Embryonic facial prominence (tissue), 1 donor: ENCODE data around the gene GNG13.

Source experiments
- DNase-seq: peaks from one replicate; pipeline ENCODE4 v3.0.0-alpha.2; 2016; ENCODE audit errors: extremely low spot score

The GNG13 gene

DNA sequence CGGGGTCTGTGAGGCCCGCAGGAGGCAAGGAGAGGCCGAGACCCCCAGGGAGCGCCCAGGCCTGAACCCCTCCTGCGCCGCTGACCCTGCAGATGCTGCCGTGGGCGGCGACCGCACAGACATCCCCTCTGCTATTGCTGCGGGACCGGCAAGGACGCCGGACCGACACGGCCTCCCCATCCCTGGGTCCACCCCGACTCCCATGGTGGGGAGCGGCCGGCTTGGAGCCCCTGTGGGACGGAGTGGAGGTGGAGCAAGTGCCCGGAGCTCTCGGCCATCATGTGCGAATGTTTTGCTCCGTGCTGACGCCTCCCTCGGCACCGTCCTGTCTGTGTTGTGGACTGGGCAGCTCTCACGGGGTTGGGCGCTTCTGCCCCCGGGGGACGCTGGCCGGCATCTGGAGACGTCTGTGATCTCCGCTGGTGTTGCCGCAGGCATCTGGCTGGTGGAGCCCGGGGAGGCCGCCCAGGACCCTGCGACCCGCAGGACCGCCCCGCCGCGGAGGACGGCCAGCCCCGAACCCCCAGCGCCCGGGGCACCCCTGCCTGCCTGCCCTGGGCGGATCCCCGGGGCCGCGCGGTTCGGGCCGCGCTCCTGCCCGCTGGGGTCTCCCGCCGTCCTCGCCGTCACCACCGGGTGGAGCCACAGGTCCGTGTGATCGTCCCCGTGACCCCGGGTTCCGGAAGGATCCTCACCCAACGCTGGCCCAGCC lies 12.8 kb upstream of the GNG13 start:
- no peak for DNase-seq

DNA sequence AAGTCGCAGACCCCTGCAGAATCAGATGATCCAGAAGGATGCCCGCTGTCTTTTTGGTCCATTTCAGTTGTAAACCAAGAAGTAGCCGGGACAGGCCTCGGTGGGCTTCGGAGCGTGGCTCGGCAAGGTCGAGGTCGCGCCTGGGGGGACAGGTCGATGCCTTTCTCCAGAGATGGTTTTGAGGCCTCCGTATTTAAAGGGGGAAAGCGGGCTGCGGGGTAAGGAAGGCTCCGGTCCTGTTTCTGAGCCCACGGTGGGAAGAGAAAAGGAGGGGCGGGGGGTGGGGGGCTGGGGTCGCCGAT lies 7.5 kb upstream of the GNG13 start:
- no peak for DNase-seq

DNA sequence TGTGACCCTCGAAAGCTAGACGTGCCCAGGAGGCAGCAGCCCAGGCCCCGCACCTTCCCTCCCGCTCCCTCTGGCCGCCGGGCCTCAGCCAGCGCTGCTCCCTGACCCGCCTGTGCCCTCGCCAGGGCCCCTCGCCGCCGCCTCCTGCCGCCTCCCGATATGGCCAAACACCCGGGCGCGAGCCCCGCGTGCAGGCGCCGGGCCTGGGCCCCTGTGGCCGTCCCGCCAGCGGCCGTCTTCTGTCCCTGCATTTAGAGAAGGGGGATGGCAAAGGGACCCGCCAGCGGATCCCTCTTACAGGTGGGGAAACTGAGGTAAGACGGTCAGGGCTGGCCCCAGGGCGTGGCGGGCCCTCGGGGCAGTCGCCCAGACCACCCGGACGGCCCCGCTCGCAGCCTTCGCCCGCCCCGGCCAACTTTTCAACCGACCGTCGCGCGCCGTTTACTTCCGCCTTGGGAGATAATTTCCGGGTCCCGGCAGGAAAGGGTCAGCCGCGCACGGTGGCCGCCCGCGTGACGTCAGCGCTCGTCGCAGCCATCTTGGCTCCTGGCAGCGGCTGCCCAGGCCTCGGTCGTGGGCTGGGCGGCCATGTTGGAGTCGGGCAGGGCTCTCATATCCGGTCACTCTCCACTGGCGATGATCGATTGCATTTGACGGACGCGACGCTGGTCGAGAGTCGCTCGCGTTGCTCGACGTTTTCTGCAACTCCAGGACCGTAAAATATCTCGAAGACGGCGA lies 7.0 kb upstream of the GNG13 start:
- DNase-seq, result peak; percentile 80

GRCh38 chr16:805474-805873 lies 4.9 kb upstream of the GNG13 start:
- DNase-seq, result no peak

- DNase-seq, result no peak
These were observed 3.9 kb upstream of the GNG13 start for GRCh38 chr16:804193-805048.

GRCh38 chr16:803754-804080 lies 3.2 kb upstream of the GNG13 start:
- no peak for DNase-seq

GRCh38 chr16:802914-803753 lies 2.6 kb upstream of the GNG13 start:
- no peak for DNase-seq

- no peak for DNase-seq
These were observed 1.9 kb upstream of the GNG13 start for GRCh38 chr16:802461-802860.

DNA sequence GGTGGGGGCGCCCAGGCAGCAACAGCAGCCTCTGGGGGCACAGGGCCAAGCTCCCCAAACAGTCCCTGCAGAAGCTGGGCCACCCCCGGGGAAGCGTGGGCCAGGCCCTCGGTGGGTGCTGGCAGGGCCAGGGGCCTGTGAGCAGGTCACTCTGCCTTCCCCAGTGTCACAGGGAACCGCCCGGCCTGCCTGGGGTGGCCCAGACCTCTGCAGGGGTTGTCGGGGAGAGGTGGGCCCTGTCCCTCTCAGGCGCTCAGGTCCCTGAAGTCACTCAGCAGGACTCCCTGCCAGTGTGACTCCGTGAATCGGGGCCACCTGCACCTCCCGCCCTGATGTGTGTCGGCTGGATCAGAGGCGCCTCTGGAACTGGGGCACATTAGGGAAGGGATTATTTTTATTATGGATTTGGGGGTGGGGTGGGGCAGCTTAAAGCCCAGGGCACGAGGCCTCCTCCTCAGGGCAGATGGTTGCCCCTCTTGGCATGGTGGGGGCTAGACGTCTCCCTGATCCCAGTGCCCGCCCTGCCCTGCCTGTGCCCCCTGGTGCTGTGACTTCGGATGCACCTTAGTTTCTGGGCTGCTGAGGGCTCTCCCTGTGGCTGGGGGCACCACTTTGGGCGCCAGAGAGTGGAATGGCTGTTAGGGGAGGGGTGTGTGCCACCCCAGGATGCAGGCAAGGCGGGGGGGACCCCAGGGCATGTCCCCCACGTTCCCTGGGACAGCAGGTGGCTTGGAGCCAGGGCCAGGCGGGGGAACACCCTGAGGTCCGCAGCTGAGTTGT lies 1.2 kb upstream of the GNG13 start:
- no peak for DNase-seq

DNA sequence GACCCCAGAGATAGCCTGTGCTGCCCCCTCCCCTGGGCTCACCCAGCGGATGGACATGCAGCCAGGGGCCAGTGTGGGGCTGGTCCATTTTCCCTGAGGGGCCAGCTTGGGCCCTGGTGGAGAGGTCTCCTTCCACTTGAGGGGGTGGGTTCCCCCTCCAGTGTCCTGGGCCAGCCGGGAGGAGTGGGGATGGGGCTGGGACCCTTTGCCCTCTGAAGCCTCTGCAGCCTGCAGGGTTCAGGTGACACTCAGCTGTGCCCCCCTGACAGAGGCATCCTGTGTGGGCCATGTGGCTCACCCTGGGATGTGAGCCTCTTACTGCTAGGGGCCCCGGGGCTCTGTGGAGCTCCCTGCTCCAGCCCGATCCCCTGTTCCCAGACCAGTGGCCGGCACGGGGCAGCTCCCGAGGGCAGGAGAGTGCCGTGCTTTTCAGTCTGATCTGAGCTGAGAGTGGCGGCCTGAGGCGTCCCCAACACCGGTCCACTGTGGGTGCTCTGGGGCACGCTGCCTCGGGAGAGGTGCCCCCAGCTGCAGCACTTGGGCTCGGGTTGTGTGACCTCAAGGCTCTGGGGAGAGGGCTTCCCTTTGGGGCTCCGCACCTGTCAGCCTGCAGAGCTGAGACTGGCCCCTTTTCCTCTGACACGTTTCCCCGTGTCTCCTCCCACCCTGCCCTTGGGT lies 439 bp upstream of the GNG13 start:
- no peak for DNase-seq

- no peak for DNase-seq
These were observed 1.2 kb downstream of the GNG13 start for GRCh38 chr16:799111-799947.

- no peak for DNase-seq
These were observed 1.9 kb downstream of the GNG13 start for GRCh38 chr16:798666-799065.

GRCh38 chr16:797686-798085 lies 2.8 kb downstream of the GNG13 start:
- DNase-seq, result no peak

- no peak for DNase-seq
These were observed 3.5 kb downstream of the GNG13 start for GRCh38 chr16:797120-797420.

DNA sequence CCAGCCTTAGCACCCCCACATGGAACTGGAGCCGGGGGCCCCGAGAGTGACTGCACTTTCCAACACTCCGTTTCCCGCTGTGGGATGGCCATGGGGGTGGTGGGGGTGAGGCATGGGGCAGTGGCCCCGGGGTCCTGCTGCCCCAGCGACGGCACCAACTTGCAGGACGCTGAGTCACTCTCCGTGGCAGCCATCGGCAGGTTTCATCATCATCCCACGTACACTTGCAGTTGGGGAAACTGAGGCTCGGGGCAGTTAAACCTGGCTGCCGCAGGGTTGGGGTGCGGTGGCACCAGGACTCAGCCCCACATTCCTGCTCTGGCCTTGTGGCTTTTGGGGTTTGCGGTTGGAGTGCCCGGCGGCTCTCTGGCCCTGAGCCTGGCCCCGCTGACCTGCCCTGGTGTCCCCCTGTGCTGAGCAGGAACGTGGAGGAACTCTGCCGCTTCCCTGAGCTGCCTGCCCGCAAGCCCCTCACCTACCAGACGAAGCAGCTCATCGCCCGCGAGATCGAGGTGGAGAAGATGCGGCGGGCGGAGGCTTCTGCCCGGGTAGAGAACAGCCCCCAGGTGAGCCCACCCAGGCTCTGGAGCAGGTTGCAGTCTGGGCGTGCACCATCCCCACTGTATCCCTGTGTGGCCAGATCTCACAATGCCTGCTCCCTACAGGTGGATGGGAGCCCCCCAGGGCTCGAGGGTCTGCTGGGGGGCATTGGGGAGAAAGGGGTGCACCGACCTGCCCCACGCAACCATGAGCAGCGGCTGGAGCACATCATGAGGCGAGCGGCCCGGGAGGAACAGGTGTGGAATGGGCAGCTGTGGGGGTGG lies 4.0 kb downstream of the GNG13 start:
- DNase-seq, result no peak

GRCh38 chr16:795580-796229 lies 4.8 kb downstream of the GNG13 start:
- no peak for DNase-seq

GRCh38 chr16:794853-795466 lies 5.6 kb downstream of the GNG13 start:
- DNase-seq, result no peak
